HG02981 (cell line): ENCODE results near the gene TCOF1.
A peak's percentile ranks its signal among the peaks of the same experiment; 100 is the strongest.
"Not testable (repeated sequence)": the region's sequence is repeated elsewhere in the genome, so short reads cannot be mapped to it uniquely, and the experiment has no call there.

Experiments used
- ATAC-seq: cut with Tn5 transposase; IDR thresholded peaks from one replicate; pipeline ENCODE4 v1.9.1; 2021; ENCODE audit warnings: mild to moderate bottlenecking, moderate library complexity; ENCODE audit not compliant: unreplicated experiment

The TCOF1 gene

GRCh38 chr5:150422758-150423157 is 65.3 kb downstream of the TCOF1 start:
- ATAC-seq = no peak

DNA sequence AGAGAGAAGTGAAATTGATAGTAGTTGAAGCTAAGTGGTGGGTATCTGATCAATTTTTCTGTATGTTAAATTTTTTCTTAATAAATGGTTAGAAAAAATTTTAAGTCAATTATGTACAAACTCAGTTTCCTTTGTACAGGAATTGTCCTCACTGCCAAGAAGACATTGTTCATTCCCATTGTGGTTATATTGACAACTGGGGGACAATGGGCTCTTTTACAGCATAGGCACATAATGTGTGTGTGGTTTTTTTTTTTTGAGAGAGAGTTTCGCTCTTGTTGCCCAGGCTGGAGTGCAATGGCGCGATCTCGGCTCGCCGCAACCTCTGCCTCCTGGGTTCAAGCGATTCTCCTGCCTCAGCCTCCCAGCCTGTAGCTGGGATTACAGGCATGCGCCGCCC is 68.7 kb downstream of the TCOF1 start:
- ATAC-seq = not testable (repeated sequence)

- ATAC-seq = no peak
Measured at GRCh38 chr5:150428106-150428876, 70.8 kb downstream of the TCOF1 start.

- ATAC-seq = no peak
Measured at GRCh38 chr5:150428978-150429377, 71.5 kb downstream of the TCOF1 start.

DNA sequence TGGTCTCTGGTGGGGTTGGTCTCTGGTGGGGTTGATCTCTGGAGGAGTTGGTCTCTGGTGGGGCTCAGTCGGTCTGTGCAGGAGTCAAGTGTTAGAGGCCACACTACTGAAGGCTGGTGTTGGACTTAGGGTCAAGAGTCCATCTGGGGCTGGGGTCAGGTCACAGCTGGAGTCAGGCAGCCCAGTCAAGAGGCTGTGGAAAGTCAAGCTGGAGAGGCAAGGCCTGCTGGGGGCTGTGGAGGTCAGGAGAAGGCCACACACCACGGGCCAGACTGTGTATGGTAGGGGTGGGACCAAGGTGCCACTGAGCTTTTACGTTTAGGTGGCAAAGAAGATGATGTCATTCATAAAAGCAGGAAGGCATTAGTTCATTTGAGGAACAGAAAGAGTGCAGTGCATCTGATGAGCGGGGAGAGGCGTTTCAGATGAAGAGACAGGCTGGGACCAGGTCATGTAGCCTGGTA is 71.9 kb downstream of the TCOF1 start:
- no peak for ATAC-seq

GRCh38 chr5:150431048-150431447 is 73.6 kb downstream of the TCOF1 start:
- no peak for ATAC-seq

DNA sequence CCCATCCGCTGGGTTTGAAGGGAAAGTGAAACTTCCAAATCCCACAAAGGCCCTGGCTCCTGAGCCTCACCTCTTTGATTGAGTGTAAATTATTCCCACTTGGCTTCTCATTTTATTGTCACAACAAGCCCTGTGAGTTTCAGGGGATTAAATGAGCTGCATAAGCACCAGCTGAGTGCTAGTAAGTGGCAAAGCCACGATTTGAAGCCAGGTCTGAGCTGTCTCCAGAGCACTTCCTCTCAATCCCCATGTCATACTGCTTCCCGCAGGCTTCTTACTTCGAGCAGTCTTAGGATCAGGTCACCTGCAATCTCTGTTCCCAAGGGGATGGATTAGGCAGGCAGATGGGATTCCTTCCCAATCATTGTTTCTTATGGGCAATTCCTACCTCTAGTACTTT is 74.1 kb downstream of the TCOF1 start:
- ATAC-seq = no peak

DNA sequence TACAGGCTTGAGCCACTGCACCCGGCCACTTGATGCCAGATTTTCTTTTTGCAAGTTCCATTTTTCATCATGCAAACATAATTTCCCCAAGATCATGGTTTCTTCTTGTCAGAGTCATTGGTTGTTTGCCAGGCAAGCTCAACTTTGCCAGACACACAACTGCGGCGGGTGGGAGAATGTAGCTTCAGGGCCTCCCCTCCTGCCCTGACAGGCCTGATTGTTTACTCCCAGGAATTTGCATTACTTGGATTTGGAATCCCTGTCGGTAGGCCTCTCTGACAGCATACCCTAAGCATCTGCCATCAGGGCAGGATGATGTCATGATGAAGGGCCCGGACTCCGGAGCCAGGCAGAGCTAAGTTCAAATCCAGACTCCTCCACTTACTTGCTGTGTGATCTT is 77.0 kb downstream of the TCOF1 start:
- ATAC-seq = no peak

DNA sequence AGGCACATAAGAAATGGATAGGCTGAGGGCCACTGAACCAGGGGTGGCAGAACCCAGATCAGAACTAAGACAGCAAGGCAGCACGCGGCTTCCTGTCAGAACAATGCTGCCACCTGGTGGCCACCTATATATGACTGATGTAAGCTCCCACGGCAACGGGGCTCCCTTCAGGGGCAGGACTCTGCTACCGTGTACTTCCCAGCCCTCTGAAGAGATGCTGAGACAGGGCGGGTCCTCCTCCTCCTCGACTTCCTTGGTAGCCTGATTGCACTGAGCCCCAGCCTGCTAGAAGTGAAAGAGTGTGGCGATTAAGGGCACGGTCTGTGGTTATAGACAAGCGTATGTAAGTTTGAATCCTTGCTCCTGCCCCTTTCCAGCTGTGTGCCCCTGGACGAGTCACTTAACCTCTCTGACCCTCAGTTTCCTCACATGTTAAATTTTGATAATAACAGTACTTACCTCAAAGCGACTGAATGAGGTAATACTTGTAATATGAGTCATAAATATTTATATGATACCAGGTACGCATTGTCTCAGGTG is 78.7 kb downstream of the TCOF1 start:
- ATAC-seq = peak; percentile 93

- ATAC-seq = no peak
Measured at GRCh38 chr5:150438873-150439546, 81.5 kb downstream of the TCOF1 start.

DNA sequence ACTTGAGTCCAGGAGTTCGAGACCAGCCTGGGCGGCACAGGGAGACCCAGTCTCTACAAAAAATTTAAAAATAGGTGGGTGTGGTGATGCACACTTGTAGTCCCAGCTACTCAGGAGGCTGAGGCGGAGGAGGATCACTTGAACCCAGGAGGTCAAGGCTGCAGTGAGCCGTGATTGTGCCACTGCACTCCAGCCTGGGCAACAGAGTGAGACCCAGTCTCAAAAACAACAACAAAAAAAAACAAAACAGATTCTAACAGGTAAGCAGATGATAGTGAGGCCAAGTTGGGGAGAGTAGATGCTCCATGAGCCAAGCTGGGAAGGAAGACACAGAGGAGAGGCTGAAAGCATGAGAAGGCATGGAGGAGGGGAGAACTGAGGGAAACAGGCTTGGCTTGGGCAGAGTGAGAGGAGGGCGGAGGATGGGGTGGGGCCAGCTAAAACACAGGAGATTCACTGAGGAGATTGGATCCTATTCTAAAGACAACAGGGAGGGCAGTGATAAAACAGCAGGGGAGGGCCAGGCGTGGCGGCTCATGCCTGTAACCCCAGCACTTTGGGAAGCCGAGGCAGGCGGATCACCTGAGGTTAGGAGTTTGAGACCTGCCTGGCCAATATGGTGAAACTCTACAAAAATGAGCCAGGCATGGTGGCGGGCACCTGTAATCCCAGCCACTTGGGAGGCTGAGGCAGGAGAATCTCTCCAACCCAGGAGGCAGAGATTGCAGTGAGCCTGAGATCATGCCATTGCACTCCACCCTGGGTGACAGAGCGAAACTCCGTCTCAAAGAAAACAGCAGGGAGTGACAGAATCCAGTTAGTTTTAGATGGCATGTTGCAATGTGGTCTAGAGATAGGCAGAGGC is 83.7 kb downstream of the TCOF1 start:
- ATAC-seq = no peak

- no peak for ATAC-seq
Measured at GRCh38 chr5:150441813-150442698, 84.6 kb downstream of the TCOF1 start.

- no peak for ATAC-seq
Measured at GRCh38 chr5:150442699-150443080, 85.2 kb downstream of the TCOF1 start.

DNA sequence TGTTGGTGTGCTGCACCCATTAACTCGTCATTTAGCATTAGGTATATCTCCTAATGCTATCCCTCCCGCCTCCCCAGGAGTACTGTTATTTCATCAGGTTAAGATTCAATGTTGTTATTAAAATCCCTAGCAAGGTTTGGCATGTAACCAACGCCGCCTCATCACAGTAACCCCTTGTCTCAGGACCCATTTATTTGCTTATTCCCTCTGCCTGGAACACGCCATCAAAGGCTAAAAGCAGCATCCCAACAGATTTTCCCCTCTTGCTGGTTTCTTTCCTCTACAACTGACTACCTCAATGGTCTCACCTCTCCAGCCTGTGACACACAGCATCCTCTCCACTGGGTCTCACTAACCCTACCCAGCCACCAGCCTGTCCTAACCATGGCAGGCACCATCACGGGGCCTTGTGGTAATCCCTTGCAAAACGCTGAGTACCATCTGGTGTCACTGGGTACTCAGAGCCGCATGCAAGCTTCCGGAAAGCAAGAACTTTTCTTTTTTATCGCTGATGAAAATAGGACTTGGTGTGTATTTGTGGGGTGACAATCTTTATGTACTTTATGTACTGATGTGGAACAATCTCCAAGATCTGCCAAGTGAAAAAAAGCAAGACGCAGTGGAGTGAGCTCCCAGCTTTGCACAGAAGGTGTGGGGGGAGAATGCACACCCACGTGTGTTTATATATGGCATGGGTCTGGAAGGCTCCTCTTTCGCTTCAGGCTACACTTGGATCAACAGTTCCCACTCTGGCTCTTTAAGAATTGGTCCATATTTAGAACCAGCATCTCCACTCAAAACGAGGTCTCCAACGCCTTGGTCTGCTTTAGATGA is 86.0 kb downstream of the TCOF1 start:
- no peak for ATAC-seq

GRCh38 chr5:150444770-150445169 is 87.3 kb downstream of the TCOF1 start:
- ATAC-seq = no peak

- no peak for ATAC-seq
Measured at GRCh38 chr5:150446088-150446487, 88.6 kb downstream of the TCOF1 start.

DNA sequence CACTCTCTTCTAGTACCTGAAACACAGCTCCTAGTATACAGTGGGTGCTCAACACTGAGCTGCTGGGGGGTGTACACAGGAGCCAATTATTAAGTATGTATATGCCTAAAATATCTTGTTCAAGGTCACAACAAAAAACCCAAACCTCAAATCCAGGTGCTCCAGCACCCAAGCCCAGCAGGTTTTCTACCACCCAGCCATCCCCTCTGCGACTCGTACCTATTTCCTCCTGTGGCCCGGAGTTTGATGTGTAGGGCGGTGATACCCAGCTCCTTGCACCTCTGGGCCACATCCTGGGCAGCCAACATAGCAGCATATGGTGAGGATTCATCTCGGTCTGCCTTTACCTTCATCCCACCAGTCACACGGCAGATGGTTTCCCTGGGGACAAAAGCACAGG is 89.1 kb downstream of the TCOF1 start:
- no peak for ATAC-seq

DNA sequence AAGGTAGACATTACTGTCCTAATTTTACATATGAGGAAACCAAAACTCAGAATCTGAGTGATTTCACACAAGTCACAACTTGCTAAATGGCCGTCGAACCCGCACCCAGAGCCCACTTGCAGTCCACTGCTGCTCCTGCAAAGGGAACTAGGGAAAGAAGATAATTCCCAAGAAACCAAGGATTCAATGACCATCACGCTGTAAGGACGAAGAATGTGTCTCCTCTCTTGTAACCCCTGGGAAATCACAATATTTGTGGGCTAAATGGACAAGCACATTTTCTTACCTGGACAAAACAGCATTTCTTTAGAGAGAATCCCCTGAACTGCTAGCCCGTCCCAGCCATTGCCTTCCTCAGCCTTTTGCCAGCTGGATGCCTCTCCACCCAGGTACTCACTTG is 89.7 kb downstream of the TCOF1 start:
- ATAC-seq = no peak

- ATAC-seq = no peak
Measured at GRCh38 chr5:150448334-150448733, 90.8 kb downstream of the TCOF1 start.
